Activated naive CD4-positive, alpha-beta T cell treated with anti-CD3 and anti-CD28 coated beads, Interleukin-2, amount 50 U/mL, for 16 hours (primary cell): Measurements from ENCODE around the gene ARF5.
"Not testable (repeated sequence)": the region's sequence is repeated elsewhere in the genome, so short reads cannot be mapped to it uniquely, and the experiment has no call there.

Experiments used
- DNase-seq: peaks from one replicate; pipeline ENCODE4 v3.0.0-alpha.2; 2020

The ARF5 gene

DNA sequence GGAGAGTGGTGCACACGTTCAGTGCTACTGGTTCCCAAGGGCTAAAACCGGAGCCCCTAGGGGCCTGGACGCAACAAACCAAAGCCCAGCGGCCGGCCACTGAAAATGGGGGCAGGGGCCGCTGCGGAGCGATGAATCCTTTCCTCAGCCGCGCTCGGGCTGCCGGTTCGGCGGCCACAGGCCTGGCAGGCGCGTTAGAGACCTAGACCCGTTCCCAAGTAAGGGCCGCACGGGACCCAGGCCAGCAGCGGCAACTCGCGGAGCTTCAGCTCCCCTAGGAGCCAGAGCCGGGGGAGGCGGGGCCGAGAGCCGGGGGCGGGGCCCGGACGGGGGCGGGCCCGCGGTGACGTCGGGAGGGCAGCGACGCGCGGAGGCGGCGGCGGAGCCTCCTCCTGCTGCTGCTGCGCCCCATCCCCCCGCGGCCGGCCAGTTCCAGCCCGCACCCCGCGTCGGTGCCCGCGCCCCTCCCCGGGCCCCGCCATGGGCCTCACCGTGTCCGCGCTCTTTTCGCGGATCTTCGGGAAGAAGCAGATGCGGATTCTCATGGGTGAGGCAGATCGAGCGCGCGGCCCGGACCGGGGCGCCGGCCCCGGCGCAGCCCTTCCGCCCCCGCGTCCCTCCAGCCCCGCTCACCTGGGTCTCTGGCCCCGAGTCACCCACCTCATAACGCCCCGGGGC, at the start of gene ARF5:
Gene ARF5 (plus strand): TSS at position 393 of the 678 bp plus-strand sequence. CDS start 88 bp downstream, at position 481.
- peak; percentile 89 for DNase-seq

DNA sequence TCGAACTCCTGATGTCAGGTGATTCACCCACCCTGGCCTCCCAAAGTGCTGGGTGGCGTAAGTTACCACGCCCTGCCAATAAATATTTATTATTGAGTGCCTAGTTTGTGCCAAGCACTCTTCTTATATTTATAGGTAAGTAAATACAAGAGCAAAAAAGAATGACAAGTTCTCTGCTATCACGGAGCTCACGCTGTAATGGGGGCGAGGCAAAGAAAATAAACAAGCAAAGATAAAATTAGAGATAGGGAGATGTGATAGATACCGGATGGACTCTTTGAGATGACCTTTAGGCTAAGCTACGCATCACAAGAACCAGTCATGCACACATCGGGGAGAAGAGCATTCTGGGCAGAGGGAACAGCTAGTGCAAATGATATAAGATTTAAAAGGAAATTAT, 49.1 kb upstream of the ARF5 start:
- no peak for DNase-seq

DNA sequence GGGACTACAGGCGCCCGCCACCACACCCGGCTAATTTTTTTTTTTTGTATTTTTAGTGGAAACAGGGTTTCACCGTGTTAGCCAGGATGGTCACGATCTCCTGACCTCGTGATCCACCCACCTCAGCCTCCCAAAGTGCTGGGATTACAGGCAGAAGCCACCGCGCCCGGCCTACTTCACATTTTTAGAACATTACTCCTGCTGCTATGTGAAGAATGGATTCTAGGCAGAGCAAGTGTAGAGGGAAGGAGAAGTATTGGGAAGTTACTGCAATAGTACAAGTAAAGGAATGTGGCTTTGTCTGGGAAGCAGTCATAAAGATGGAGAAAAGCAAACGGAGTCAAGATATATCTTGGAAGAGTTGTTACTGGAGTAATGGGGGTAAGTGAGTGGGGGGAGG, 47.8 kb upstream of the ARF5 start:
- DNase-seq, result not testable (repeated sequence)

DNA sequence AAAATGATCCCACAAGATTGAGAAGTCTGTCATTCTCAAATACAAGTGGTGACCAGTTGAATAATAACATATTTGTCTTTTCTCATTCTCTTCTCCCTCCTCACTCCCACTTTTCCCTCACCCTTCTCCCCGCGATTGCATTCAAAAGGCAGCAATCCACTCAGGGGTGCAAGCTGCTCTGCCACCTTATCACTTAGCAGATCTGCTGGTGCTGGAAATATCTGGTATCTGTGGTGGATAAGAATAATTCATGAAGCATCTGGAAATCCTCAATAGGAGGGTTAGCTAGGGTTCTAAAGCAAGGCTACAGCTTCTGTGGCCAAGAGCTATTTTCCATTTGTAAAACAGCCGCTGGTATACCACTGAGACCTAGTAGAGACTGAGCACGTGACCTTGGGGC, 46.7 kb upstream of the ARF5 start:
- no peak for DNase-seq

DNA sequence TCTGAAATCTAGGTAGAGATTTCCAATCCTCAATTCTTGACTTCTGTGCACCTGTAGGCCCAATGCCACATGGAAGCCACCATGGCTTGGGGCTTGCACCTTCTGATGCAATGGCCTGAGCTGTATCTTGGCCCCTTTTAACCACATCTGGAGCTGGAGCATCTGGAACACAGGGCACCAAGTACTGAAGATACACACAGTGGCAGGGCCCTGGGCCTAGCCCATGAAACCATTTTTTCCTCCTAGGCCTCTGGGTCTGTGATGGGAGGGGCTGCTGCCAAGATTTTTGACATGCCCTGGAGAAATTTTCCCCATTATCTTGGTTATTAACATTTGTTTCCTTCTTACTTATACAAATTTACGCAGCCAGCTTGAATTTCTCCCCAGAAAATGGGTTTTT, 41.9 kb upstream of the ARF5 start:
- DNase-seq, result no peak

DNA sequence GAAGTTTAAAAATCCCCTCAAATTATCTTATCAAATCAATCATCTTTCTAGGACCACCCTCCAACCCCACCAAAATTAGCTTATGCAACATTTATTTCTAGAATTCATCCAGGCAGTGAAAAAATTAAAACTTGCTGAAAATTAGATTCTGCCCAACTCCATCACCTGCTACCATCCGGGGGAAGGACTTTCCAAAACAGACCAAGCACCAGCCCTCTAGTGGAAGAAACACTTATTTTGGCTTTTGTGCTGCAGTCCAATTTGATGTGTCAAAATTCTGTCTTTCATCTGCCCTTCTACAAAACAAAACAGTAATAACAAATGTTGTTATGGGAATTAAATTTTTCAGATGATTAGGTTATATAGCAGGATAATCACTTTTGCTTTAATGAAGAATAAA, 38.0 kb upstream of the ARF5 start:
- no peak for DNase-seq

DNA sequence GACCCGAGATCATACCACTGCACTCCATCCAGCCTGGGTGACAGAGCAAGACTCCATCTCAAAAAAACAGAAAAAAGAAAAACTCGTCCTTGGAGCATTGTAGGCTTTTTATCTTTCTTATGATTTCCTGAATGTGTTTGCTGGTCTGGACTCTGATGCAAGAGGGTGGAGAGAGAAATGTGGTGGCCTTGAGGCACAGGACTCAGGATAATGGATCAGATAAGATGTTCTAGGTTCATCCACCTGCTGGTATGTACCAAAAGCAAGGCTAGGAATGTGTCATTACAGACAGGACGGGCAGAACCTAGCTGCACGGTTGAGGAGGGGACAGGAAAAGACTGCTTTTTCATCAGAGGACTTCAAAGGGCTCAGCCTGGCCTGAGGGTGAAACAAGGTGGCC, 36.3 kb upstream of the ARF5 start:
- DNase-seq, result no peak

DNA sequence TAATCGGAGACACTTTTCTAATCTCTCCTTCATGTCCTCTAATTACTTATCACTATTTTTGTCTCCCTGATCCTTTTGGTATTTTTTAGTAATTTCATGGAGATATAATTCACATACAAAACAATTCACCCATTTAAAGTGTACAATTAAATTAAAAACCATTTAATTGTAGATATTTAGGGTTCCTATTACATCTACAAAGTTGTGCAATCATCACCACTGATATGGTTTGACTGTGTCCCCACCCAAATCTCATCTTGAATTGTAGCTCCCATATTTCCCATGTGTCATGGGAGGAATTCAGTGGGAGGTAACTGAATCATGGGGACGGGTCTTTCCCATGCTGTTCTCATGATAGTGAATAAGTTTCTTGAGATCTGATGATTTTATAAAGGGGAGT, 31.8 kb upstream of the ARF5 start:
- no peak for DNase-seq

DNA sequence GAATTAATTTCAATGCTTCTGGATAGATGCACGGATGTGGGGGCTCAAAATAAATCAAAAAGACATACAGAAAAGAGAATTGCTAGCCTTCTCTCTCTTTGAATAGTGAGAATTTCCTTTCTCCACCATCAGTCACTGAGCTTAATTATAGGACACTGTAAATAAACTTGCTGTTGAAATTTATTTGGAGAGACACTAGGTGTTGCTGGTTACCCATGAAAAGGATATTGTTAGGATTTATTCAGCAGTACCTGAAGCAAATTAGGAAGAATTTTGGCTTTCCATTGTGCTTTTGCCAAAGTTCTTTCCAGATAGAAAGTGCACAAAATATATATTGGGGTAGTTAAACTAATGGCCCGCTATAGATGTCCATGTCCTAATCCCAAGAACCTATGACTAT, 30.4 kb upstream of the ARF5 start:
- DNase-seq, result no peak

DNA sequence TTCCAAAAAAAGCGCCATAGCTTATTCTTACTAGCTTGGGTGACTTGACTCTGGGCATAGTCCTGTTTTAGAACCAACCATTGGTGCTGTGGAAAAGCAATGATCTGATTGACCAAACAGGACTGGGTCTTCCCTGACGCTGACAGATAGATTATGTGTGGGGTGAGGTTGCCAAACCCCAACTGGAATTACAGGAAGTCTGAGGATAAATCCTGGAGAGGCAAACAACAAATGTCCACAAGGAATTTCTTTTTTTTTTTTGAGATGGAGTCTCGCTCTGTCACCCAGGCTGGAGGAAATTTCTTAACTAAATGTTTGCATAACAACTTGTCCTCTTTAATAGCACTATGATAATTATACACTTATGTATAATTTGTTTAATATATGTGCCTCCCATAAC, 22.0 kb upstream of the ARF5 start:
- DNase-seq, result no peak

DNA sequence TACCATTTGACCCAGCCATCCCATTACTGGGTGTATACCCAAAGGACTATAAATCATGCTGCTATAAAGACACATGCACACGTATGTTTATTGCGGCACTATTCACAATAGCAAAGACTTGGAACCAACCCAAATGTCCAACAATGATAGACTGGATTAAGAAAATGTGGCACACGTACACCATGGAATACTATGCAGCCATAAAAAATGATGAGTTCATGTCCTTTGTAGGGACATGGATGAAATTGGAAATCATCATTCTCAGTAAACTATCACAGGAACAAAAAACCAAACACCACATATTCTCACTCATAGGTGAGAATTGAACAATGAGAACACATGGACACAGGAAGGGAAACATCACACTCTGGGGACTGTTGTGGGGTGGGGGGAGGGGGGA, 20.2 kb upstream of the ARF5 start:
- not testable (repeated sequence) for DNase-seq

DNA sequence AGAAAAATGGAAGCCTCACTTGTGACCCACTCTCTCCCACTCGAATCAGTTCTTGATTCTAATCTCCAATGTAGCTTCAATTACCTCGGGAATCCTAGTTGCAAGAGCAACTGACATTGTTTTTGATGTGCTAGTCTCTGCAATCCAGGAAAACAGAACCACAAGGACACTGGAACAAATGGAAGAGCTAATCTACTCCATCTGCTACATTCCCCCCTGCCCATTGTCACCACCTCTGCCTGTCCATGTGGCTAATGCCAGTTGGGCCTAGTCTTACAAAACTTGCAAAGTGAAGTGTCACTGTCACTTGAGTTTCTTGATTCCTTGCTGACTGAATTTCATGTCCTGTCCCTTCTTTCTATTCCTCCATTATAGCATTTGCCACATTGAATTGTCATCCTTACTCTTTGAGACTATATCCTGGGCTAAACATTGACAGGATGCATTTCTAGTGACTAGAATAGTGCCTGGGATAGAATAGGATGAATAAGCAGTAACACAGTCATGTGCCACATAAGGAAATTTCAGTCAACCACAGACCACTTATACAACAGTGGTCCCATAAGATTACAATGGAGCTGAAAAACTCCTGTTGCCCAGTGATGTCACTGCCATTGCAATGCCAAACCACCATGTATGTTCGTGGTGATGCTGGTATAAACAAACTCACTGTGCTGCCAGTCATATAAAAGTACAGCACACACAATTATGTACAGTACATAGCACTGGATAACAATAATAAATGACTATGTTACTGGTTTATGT, 16.3 kb upstream of the ARF5 start:
- DNase-seq, result no peak

DNA sequence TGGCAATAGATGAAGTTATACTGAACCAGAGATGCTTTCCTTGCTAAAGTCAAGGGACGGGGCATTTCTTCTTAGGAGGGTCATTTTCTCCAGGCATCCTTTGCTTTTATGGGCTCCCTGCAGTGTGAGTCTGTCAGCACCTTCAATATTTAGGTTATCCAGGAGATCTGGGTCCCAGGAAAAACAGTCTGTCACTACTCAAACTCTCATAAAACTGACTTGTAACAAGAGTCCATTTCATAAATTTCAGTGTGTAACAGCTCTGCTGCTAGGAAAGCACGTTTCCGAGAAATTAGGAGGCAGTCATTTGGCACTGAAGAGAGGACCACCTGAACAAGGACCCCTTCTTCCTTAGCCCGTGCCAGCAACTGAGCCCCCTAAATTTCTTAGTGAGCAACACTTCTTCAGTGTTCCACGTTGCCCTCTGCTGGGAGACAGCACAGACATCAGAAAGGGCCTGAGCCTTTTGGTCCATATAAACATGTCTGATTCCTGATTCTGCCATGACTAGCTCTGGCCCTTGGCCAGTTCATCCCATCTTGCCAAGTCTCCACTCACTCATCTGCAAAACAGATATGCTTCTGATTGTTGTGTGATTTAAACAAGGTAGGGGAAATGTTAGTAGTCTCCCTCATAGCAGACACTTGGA, 10.1 kb upstream of the ARF5 start:
- no peak for DNase-seq

DNA sequence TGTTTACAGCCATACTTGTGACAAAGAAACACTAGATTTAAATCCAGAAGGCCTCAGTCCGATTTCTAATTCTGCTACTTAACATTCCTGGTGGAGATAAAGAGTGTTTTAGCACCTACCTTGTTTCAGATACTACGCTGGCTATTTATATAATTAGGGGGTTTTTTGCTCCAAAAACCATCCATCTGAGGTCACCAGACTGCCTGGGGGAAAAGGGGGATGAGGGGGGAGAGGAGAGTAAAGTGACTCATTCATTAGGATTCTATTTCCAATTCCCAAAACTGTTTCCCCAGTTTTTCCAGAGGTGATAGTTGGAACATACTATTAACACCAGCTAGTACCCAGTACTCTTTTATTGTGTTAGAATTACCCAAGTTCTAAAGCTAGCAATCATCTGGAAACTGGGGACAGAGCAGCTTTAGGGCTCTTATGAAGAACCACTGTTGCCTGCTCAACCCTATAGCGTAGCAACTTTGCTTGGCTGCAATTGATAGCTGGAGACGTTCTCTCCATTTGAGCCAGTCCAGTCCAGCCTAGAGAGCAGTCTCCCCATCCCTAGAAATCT, 9.4 kb upstream of the ARF5 start:
- DNase-seq, result no peak

DNA sequence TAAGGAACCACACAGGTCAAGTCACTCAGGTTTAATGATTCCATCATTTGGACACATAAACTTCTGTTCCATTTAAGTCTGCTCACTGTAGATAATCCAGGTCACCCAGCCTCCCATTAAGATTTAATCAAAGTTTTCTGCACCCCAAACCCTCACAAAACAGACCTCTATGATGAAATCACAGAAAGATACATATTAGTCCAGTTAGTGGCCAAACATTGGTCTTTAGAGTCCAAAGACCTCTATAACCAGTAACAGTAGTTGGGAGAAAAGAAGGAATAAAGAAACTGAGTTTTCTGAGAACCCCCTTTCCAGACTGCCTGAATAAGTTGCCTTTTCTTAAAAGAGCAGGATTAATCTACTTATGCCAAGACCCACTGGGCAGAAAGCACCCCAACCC, 7.6 kb upstream of the ARF5 start:
- DNase-seq, result no peak

DNA sequence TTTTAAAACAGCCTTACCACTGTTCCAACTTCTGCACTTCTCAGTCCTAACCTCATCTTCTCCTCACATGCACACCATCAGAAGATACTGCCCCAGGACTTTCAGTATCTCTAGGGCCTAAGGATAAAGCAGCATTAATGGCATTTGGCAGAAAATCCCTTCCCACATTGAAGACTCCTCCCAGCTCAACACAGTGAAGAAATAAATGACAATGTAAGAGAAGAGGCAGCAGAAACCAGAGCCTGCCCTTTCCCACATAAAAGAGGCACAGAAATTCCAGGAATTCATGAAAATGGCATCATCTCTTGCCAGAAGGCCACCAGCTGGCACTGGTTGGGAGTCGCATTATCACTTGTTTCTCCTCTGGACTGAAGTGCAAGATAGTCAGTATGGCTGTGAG, 6.5 kb upstream of the ARF5 start:
- DNase-seq, result no peak

DNA sequence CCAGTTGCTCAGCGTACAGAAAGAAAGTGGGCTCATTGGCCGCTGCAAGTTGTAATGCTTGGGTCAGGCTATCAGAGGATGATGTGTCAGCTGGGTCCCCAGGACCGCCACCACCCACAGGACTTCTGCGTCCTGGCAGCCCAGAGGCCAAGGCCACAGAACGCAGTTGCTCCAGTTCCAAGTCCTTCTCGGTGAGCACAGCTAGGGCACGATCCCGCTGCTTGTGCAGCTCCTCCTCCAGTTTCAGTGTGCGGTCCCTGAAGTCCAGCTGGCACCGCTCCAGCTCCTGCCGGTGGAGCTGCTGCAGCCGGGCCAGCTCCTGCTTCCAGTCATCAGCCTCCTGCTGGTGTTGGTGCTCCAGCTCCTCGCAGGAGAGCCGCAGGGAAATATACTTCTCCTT, 5.8 kb upstream of the ARF5 start:
- no peak for DNase-seq

DNA sequence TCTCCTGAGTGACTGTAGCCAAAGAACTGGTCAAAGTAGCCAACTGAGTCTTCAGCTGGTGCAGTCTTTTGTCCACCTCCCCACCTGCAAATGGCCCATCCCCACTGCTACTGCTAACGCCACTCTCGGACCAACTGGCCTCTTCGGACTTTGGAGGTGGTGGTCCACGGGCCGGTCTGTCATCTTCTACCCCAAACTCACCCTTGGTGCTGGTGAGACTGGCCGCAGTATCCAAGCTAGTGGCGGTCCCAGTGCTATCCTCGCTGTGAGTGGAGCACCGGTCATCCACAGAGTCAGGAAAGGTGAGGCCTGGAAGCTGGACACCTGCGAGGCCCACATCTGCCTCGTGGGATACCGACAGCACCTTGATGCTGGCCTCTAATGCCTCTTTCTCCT, 3.6 kb upstream of the ARF5 start:
- no peak for DNase-seq

DNA sequence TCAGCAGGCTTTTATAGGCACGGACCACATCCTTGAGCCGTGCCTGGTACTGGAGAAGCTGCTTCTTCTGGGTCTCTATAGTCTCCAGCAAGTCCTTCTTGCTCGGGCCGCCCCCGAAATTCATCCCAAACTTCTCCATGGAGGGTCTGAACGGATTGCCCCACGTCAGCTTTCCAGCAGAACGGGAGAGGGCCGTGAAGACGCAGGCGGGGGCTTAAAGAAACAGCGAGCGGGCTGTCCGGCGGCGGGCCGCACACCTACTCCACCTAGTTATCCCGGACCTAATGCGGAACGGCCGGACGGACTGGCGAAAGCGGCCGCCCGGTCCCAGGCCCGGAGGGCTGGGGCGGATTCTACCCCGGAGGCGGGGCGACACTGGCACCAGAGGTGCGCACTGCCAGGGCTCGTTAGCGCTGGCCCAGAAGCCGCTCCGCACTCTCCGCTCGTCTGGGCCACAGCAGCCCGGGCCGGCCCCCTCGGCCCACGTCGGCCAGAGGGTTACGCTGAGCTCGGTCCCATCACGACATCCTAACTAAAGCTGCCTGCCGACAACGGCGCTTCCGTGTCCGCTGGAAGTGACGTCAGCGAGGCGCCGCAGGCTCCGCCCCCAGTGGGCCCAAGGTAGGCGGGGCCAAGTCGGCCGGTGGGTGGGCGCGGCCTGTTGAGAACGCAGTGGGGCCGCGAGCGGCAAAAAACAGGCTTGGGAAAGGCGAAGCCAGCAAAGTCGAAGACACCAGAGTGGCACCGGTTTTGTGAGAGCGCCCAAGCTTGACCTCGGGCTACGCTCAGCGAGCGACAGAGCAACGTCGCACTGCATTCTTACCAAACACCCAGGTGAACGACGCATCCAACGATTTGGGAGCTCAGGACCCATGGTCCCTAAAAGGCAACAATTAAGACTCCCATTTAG, 2.9 kb upstream of the ARF5 start, which contains the start of gene GCC1:
Gene GCC1 (minus strand): TSS at position 553 of the 910 bp plus-strand sequence. CDS start 414 bp downstream, at position 139.
- DNase-seq, result peak; percentile 93

DNA sequence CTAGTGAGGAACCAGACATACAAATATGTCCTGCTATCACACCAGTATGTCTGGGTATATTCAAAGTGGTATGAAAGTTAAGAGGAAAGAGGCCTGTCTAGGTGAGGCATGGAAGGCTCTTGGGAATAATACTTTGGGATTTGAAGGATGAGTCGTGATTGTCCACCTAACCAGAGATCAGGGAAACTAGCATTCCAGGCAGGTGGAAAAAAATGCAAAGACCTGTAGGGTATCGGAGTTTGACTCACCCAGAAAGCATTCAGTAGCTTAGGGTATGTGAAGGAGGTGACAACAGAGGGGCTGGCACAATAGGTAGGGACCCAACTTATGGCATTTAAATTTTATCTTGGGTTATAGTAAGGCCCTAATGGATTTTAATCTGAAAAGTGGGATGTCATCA, 1.9 kb upstream of the ARF5 start:
- DNase-seq, result no peak

DNA sequence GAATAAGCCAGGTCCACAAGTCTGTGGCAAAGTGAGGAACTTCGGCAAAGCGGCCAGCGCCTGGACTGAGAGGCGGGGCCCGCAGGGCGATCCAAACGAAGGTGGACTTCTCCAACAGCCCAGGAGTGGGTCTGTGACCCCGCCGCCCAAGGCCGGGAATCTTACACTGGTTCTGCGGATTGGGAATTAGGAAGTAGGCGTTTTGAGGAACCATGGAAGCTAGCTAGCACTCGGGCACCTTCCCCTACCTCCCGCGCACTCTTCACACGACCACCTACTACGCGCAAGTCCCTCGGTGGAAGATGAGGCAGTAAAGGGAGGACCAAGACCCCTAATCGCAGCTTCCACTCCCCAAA, 570 bp upstream of the ARF5 start:
- no peak for DNase-seq

DNA sequence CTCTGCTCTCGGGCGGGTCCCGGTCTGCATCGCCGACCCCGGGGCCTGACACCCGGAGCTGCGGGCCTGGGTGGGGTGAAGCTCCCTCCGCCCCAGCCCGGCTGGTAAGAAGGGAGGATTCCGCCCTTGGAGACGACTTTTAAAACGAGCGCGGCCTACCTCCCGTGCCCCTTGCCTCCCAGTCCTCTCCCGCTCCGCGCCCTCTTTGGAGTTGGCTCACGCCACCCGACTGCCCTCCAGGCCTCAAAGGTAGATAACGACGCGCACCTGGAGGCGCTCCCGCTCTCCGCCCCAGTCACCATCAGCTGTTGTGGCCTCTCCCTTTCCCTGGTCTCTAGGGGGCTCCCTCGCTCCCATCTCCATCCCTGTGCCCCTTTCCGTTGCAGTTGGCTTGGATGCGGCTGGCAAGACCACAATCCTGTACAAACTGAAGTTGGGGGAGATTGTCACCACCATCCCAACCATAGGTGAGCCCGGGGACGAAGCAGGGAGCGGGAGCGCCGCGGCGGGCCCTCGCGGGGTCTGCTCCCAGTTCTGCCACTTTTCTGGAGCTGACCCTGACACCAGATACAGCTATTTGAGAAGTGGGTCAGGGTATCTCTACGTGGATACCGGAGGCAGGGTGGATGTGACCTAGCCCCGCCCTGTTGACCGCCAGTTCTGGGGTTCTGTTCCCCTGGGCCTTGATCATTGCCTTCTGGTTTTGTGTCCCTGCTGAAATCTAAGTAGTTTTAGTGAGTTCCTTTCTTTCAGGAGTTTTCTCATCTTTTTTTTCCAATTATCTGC, 679 bp downstream of the ARF5 start:
- peak; percentile 31 for DNase-seq
